Measurements from ENCODE around the gene EBP.
A peak's percentile ranks its signal among the peaks of the same experiment; 100 is the strongest.

The EBP gene

DNA sequence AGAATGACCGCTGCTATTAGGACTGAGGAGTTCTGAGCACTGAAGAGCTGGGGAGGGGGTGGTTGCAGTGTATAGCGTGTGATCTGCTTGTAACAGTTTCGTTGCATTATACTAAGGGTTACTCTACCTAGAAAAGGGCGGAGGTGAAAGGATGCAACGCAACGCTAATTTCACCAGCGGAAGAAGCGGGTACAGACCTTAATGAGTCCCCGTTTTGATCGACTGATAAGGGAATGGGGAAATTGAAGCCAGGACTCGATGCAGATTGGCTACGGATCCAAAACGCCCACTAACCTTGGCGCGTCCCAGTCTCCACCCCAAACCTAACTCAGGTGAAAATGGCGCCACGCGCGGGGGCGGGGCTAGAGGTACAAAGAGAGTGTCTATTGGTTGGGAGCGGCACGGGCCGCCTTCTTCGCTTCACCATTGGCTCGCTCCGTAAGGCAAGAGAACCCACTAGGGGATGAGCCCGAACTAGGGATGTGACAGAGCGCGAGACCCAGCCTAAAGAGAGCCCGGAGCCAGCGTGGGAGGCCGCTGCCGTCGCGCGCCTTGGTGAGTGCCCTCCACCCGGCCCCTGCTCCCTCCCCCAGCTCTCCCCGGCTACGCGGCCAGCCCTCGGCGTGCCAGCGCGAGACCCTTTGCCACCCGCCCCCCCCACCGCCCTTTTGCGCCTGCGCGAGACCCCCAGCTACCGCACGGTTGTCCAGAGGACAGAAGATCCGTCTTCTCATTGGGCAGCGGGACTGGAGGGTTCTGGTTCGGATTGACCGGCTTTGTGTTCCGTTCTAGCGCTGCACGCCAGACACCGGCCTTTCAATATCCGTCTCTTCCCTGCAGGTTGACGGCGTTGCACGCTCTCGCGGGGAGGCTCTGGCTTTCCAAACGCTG, at the start of gene EBP:
Gene EBP (plus strand): TSS at position 456 of the 891 bp plus-strand sequence. CDS start 1,964 bp downstream, outside the sequence.
- DNase-seq = peak; percentile 95

GRCh38 chrX:48472225-48472624, 49.4 kb upstream of the EBP start:
- DNase-seq = peak; percentile 35

DNA sequence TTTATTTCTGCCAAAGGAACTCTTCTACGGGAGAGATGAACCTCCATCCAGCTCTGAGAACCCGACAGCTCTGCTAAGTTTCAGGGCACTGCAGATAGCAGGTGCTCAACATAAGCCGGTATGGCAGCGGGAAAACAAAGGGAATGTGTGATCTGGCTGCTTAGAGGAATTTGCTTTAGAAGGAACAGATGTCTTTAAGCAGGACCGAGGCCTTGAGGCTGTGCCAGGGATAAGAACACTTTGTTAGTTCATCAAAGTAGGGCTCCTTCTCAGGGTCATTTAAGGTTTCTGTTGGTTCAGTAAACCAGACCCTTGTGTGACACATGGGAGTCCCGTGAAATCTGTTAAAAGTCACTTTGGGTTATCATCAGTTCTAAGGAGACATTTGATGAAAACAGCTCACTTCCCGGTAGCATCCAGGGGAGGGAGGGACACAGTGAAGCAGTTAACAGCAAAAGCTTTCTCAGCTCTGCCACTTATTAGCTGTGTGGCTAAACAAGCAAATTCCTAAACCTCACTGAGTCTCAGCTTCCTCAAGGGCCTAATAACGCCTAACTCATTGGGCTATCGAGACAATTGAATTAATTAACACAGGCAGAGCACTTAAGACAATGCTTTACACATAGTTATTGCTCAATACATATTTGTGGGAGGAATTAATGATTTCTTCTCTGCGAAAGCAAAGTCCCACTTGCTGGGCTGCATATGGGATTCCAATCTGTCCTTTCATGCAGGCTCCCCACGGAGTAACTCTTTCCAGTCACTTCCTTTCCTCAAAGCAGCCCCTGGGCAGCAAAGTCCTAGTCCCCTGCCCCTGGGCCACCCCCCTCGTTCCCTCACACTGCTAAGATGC, 48.5 kb upstream of the EBP start:
- peak; percentile 36 for DNase-seq

DNA sequence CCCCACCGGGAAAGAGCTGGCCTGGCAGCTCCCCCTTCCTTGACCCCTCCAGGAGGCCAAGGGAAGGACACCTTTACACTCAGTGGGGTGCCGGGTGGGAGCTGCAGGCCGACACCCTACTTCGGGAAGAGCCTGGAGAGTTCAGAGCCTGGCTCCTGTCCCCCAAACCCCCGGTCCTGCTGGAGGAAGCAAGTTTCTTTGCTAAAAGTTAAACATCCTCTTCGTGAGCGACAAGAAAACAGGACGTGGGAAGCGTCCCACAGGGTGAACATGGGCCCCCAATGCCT, 48.0 kb upstream of the EBP start:
- DNase-seq = no peak

- no peak for DNase-seq
Measured at GRCh38 chrX:48474127-48474526, 47.5 kb upstream of the EBP start.

DNA sequence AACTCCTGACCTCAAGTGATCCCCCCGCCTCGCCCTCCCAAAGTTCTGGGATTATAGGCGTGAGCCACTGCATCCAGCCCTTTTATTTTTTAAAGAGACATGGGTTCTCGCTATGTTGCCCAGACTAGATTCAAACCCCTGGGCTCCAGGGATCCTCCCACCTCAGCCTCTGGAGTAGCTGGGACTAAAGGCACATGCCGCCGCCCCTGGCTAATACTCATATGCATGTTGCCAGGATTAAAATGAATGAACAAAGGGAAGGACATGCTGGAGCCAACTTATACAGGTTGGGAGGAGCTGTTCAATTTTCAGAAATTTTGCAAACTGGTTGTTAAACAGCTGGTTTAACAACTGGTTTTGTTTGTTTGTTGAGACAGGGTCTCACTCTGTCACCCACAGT, 47.0 kb upstream of the EBP start:
- no peak for DNase-seq

DNA sequence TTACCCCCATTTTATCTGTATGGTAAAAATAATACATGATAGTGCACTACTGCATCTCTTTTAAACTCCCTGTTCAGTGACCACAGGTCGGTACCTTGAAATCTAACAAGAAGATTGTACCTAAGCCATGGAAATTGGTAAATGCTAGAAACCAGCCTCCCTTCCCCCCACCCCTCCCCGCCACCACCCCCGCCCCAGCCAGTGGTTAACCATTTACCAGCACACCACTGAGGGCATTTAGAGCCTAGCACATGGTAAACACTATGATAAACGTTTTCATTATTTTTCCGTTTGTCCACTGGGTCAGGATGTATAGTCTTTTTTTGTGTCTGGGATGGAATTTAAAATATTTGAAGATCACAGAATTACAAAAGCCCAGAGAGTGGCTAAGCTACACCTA, 46.3 kb upstream of the EBP start:
- no peak for DNase-seq

- peak; percentile 75 for DNase-seq
Measured at GRCh38 chrX:48475774-48476577, 45.6 kb upstream of the EBP start, which contains the start of gene FTSJ1. Gene FTSJ1, plus strand, starts transcription at chrX:48476199. Its CDS starts 1,849 bp downstream, at chrX:48478048.

- DNase-seq = no peak
Measured at GRCh38 chrX:48476919-48477318, 44.7 kb upstream of the EBP start.

DNA sequence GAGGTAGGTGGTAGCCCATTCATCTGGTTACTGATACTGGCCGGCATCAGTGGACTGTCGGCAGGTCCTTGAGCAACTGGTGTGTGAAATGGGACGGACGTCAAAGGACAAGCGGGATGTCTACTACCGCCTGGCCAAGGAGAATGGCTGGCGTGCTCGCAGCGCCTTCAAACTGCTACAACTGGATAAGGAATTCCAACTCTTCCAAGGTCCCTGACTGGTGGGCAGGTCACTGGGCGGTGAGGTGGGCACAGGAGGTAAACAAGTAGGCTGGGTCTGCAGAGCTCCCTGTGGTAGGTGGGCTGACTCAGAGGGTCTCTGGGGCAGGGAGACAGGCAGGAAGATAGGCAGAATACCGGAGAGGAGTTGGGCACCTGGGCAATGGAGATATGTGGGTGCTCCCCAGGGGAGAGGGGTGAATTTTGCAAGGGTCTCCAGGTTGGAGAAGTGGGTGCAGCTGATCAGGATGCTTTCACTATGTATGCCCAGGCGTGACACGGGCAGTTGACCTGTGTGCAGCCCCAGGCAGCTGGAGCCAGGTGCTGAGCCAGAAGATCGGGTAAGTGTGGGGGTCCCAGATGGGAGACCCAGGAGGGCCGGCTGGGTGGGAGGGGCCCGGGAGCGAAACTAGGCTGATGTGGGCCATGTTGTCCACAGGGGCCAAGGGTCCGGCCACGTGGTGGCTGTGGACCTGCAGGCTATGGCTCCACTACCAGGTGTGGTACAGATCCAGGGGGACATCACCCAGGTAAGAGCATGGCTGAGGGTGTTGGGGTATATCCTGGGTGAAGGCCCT, 43.5 kb upstream of the EBP start:
- DNase-seq = no peak

DNA sequence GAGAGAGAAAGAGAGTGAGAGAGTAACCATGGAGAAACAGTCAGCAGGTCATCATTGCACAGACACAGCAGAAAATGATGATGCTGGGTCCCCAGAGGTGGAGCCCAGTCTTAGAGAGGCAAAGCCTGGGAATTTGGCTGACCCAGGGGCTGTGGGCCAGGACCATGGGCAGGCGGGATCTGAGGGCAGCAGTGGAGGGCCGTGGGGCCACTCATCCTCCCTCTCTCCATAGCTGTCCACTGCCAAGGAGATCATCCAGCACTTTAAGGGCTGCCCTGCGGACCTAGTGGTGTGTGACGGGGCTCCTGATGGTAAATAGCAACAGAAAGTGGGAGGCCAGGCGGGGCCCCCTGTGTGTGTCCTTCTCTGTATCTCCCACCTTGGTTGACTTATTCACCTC, 42.8 kb upstream of the EBP start:
- no peak for DNase-seq

DNA sequence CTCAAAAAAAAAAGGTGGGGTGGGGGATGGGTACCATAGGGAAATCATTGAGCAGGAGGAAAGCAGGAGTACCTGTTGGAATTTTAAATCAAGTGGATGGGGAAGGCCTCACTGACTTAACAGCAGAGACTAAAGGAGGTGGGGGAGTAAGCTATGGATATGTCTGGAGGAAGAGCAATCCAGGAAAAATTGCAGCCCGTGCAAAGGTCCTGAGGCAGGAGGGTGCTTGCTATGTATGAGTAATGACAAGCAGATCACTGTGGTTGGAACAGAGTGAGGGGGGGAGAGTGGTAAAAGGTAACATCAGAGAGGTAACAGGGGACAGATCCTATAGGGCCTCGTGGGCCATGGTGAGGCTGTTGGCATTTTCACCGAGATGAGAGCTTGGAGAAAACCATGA, 41.5 kb upstream of the EBP start:
- no peak for DNase-seq

DNA sequence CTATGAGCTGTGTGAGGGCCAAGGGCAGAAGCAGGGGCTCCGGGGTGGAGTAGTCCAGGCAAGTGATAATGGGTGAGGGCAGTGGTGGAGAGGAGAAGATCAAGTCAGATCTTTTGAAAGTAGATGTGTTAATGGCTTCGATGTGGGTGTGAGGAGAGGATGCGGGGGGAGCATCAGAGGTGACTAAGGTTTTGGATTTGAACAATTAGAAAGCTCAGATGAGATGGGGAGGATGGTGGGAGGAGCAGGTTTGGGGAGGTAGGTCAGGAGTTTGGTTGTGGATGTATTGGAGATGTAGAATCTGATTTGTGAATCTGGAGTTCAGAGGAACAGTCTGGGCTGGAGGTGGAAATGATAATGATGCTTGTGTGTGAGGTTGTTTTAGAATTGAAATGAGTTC, 41.0 kb upstream of the EBP start:
- DNase-seq = no peak

- DNase-seq = no peak
Measured at GRCh38 chrX:48482526-48482925, 39.1 kb upstream of the EBP start.

- no peak for DNase-seq
Measured at GRCh38 chrX:48487362-48487798, 34.2 kb upstream of the EBP start.

GRCh38 chrX:48488034-48488433, 33.6 kb upstream of the EBP start:
- no peak for DNase-seq

GRCh38 chrX:48489296-48489695, 32.3 kb upstream of the EBP start:
- DNase-seq = no peak

GRCh38 chrX:48489892-48490291, 31.7 kb upstream of the EBP start:
- no peak for DNase-seq

DNA sequence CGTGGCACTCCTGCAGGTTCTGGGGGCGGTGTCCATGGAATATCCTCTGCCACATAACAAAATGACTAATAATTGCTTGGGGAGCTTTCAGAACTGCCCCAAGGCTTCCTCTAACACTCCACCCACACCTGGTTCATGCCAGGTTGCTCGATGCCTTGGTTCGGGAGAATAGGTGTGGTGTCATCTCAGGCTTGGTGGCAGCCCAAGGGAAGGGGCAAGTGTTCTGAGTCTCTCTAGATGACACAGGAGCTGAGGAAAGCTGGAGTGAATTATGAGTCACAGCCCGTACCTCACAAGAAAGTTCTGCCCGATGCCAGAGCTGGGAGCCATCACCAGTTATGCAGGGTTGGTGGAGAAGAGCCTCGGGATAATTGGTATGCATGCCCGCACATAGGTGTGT, 30.9 kb upstream of the EBP start:
- DNase-seq = no peak

DNA sequence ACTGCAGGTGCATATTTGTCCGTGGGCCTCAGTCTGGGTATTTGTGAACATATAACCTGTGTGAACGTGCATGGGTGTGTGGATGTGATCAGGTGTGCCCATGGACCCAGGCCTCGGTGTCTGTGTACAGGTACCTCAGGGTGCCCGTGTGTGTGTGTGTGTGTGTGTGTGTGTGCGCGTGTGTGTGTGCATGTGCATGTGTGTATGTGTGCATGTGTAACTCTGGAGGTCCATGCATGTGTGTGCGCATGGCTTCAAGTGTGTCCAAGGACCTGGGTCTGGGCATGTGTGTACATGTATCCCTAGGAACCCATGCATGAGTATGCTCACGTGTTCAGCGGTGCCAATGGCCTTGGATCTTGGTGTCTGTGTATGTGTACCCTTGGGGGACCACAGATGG, 29.8 kb upstream of the EBP start:
- DNase-seq = no peak

- DNase-seq = no peak
Measured at GRCh38 chrX:48492293-48492910, 29.2 kb upstream of the EBP start.

DNA sequence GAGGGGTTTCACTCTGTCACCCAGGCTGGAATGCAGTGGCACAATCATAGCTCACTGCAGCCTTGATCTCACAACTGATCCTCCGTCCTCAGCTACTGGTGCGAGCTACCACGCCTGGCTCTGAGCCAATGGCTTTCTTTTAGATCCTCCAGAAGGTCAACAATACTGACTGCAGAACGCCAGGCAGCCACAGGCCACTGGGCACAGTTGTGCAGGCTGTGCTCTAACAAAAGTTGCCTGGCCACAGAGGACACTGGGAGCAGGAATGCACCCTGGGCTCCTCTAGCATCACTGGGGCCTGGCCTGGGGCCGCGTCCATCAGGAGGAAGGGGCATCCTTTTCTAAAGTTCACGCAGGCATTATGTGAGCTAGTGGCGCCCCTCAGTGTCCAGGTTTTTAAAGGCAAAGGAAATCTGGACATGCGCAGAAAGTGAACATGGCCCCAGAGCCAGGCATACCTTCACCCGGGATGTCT, 27.7 kb upstream of the EBP start:
- DNase-seq = no peak
